SJCRH30 (cell line): ENCODE measurements around the gene TOGARAM1. TPM values are rescaled to one million over a fixed set of nuclear protein-coding genes. Genes with fewer than 3 reads are reported as not detected.
"Not testable (repeated sequence)": the region's sequence is repeated elsewhere in the genome, so short reads cannot be mapped to it uniquely, and the experiment has no call there.

Experiments
- DNase-seq, 2 experiments: peaks; one replicate each; pipeline ENCODE4 v3.0.0-alpha.2; 2015 to 2020
- H3K27ac ChIP-seq: fragments of 250-450 bp; sonication (Bioruptor Pico); 2 replicates; pipeline ENCODE4 v1.5.1; 2020; ENCODE audit warnings: mild to moderate bottlenecking, moderate library complexity
- H3K27me3 ChIP-seq: fragments of 250-450 bp; sonication (Bioruptor Pico); 2 replicates; pipeline ENCODE4 v1.5.1; 2020; ENCODE audit warnings: mild to moderate bottlenecking, moderate library complexity
- H3K36me3 ChIP-seq: fragments of 250-450 bp; sonication (Bioruptor Pico); 2 replicates; pipeline ENCODE4 v1.5.1; 2020; ENCODE audit warnings: mild to moderate bottlenecking, moderate library complexity
- H3K4me1 ChIP-seq: fragments of 250-450 bp; sonication (Bioruptor Pico); 2 replicates; pipeline ENCODE4 v1.5.1; 2020; ENCODE audit warnings: mild to moderate bottlenecking, moderate library complexity
- H3K4me3 ChIP-seq: fragments of 250-450 bp; sonication (Bioruptor Pico); 2 replicates; pipeline ENCODE4 v1.5.1; 2020; ENCODE audit warnings: mild to moderate bottlenecking, moderate library complexity
- H3K9me3 ChIP-seq: fragments of 250-450 bp; sonication (Bioruptor Pico); replicated peaks from 2 replicates; pipeline ENCODE4 v1.5.1; 2020; ENCODE audit warnings: mild to moderate bottlenecking, moderate library complexity
- total RNA-seq: library from RNA; depleted of rRNA; stranded (reverse); fragments of >200 nt; shearing (Covaris generic); gene quantifications from 2 replicates; pipeline ENCODE4 v1.2.3, GENCODE V29; 2014

The TOGARAM1 gene
- total RNA-seq, 1 experiment from 2014 or later = 21.9 TPM

DNA sequence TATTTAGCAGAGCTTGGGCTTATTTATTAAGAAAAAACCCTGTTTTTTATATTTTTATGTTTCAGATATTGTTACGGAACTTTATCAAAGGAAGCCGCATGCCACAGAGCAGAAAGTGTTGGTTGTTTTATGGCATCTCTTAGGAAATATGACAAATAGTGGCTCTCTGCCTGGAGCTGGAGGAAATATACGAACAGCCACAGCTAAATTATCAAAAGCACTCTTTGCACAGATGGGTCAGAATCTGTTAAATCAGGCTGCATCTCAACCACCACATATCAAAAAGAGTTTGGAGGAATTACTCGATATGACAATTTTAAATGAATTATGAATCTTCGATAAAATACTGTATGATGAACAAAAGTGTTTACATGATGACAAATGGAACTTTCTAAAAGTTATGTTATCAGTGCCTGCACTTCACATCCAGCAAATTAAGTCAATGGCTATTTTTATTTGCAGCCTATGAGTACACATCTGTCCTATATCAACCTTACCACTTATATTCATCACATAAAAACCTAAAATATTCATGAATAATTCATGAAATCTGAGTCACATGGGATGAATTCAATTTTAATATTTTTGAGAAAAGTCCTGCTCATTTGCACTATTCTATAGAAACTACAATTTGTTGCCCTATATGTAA is 111.4 kb downstream of the TOGARAM1 start:
- Histone ChIP-seq H3K9me3 (no peaks in the 10 kb centered on the region), H3K36me3 (peaks cover 16% of the 10 kb centered on the region), H3K27ac (no peak overlapping the region), H3K4me3 (no peak overlapping the region), H3K27me3 (no peaks in the 10 kb centered on the region), H3K4me1 (no peaks in the 10 kb centered on the region)
- no peak for DNase-seq

DNA sequence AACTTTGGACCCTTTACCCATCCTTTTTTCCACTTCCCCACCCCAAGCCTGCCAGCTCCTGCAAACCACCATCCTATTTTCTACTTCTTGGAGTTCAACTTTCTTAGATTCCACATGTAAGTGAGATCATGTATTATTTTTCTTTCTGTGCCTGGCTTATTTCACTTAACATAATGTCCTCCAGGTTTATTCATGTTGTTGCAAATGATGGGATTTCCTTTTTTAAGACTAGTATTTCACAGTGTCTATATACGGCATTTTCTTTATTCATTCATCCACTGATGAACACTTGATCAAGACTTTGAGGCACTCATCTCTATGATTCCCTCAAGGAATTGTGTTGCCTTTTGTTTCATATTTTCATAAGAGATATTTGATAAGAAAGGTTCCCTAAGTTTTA is 116.3 kb downstream of the TOGARAM1 start:
- no peaks in the 10 kb centered on the region for H3K9me3 ChIP-seq
- H3K4me1 ChIP-seq = no peaks in the 10 kb centered on the region
- no peak for DNase-seq
- H3K4me3 ChIP-seq = no peak overlapping the region
- no peaks in the 10 kb centered on the region for H3K27me3 ChIP-seq
- peaks cover 2% of the 10 kb centered on the region; the same call in 1 of the 2 replicates for H3K36me3 ChIP-seq
- no peak overlapping the region for H3K27ac ChIP-seq

DNA sequence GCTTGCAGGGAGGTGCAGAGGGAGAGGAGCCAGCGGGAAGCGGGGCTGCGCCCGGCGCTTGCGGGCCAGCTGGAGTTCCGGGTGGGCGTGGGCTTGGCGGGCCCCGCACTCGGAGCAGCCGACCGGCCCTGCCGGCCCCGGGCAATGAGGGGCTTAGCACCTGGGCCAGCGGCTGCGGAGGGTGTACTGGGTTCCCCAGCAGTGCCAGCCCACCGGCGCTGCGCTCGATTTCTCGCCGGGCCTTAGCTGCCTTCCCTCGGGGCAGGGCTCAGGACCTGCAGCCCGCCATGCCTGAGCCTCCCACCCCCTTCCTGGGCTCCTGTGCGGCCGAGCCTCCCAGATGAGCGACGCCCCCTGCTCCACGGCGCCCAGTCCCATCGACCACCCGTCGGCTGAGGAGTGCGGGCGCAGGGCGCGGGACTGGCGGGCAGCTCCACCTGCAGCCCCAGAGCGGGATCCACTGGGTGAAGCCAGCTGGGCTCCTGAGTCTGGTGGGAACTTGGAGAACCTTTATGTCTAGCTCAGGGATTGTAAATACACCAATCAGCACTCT is 118.5 kb downstream of the TOGARAM1 start:
- H3K27me3 ChIP-seq, H3K27ac ChIP-seq, H3K4me1 ChIP-seq, H3K4me3 ChIP-seq, DNase-seq, H3K36me3 ChIP-seq, H3K9me3 ChIP-seq: not testable (repeated sequence)

DNA sequence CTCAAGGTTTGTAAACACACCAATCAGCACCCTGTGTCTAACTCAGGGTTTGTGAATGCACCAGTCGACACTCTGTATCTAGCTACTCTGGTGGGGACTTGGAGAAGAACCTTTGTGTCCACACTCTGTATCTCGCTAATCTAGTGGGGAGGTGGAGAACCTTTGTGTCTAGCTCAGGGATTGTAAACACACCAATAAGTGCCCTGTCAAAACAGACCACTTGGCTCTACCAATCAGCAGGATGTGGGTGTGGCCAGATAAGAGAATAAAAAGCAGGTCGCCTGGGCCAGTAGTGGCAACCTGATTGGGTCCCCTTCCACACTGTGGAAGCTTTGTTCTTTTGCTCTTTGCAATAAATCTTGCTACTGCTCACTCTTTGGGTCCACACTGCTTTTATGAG is 119.1 kb downstream of the TOGARAM1 start:
- H3K27ac ChIP-seq, H3K4me1 ChIP-seq, H3K27me3 ChIP-seq, H3K4me3 ChIP-seq, H3K36me3 ChIP-seq, H3K9me3 ChIP-seq, DNase-seq: not testable (repeated sequence)

DNA sequence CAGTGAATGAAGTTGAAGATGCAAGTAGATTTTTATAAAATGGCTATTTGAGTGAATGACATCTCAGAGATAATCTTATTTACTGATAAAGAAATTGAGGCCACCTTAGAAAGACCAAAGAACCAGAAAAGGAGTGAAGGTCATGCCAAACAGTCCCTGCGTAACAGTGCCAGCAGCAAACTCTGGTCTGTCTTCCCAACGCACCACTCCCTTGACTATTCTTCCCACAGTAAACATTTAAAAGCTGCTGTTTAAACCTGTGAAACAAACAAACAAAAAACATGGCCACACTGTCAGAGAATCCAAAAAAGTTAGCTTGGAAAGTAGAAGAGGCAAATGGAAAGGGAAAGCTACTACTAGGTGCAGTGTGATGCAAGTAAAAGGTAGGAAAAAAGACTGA is 120.4 kb downstream of the TOGARAM1 start:
- Histone ChIP-seq H3K4me1 (peaks cover 4% of the 10 kb centered on the region; the same call in 1 of the 2 replicates), H3K4me3 (no peak overlapping the region), H3K27ac (no peak overlapping the region), H3K9me3 (no peaks in the 10 kb centered on the region), H3K27me3 (no peaks in the 10 kb centered on the region), H3K36me3 (no peaks in the 10 kb centered on the region)
- no peak for DNase-seq

DNA sequence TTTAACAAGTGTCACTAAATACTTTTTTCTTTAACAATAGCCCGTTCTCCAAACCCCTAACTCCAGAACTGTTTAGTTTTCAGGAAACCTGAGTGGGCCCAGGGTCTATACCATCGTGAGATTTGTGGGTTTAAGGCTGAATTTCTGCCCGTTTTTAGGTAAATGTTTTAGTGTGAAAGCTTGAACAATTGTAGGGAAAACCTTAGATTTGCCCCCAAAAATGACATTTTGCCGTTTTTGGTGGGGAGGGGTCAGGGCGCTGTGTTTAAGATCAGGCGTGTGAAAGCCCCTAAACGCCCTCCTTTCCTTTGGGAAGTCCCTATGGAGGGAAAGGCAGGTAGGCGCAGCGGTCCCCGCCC is 121.6 kb downstream of the TOGARAM1 start:
- Histone ChIP-seq H3K27me3 (no peaks in the 10 kb centered on the region), H3K36me3 (0 out of 2 replicates have a peak, but pooled peaks cover 3% of the 10 kb centered on the region), H3K9me3 (no peaks in the 10 kb centered on the region), H3K27ac (no peak overlapping the region), H3K4me1 (peaks cover 4% of the 10 kb centered on the region; the same call in 1 of the 2 replicates), H3K4me3 (peak overlapping the region; percentile 82)
- DNase-seq = no peak

DNA sequence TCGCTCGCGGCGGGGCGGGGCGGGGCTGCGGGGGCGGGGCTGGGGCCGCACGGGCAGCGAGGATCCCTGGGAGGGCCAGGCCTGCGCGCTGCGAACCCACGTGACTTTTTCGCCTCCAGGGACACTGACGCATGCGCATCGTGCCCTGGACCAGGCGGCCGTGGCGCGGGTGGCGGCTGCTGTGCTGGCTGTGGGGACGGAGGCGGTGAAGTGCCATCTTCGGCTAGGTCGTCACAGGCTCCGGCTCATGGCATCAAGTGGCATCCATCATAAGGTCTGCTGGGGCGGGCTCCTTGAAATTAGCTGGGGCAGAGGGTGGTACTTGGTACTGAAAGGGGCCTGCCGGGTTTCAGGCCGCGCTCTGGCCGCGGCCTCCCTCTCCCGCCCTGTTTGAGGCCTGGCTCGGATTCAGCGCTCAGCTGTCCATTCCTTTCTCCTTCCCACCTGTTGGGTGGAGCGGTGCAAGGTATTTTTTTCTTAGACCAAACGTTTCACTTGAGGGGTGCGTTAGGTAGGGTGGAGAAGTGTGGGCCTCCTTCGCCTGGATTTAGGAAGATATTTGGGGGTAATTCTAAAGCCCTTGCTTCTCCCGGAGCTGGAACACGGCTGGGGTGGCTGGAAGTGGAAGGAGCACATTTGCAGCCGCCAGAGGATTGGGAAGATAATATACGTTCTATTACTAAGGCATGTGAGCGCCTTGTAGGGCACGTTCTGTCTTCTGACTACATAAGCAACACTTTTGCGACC is 122.2 kb downstream of the TOGARAM1 start, which contains the start of gene PRPF39:
Gene PRPF39 (plus strand): TSS at position 141 of the 747 bp plus-strand sequence. CDS start 11,124 bp downstream, outside the sequence.
- peak within 1 kb of the TSS; percentile 82 for H3K4me3 ChIP-seq
- H3K27me3 ChIP-seq = no peaks in the 10 kb centered on the region
- DNase-seq = peak; percentile 94 to 97
- H3K27ac ChIP-seq = peak within 1 kb of the TSS; percentile 85
- H3K4me1 ChIP-seq = peaks cover 4% of the 10 kb centered on the region; the same call in 1 of the 2 replicates
- H3K36me3 ChIP-seq = 0 out of 2 replicates have a peak, but pooled peaks cover 3% of the 10 kb centered on the region
- no peaks in the 10 kb centered on the region for H3K9me3 ChIP-seq

DNA sequence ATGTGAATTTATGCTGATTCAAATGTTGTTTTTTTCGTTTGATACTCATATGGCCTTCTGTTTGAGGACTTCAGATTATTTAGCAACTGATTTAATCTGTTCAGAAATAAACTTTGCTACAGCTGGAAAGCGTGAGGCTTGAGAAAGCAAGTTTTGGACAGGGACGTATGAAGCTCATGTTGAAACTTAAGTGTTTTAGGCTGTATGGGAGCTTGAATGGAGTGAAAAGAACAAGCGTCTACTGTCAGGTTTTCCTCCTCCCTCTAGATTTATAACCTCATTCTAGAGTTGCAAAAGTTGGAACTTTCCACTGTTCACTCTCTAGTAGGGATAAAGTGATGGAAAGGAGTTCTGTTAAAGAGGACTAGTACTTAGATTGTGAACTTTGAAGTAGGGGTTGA is 123.0 kb downstream of the TOGARAM1 start:
- peak in 1 of 2 experiments; percentile 34 for DNase-seq
- H3K27ac ChIP-seq = peak overlapping the region; percentile 85

DNA sequence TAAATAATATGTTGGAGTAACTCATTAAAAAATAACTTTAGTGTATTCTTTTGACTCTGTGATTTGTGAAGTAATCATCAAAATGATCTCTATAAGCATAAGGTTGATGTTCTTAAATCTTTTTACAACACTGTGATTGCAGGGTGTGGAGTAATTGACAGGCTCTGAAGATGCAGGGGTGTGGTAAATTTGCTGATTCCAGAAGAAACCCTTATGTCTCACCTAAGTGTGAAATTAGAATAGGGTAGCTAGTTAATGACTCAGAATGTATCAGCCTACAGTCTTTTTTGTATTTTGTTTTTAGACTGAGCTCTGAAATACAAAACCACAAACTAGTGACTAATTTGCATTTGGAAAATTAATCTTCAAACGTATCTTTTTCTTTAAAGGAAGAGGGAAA is 127.8 kb downstream of the TOGARAM1 start:
- no peak for DNase-seq
- peaks cover 26% of the 10 kb centered on the region for H3K36me3 ChIP-seq
- H3K9me3 ChIP-seq = no peaks in the 10 kb centered on the region
- no peaks in the 10 kb centered on the region for H3K27me3 ChIP-seq
- H3K4me3 ChIP-seq = no peak overlapping the region
- no peak overlapping the region for H3K27ac ChIP-seq
- H3K4me1 ChIP-seq = peaks cover 4% of the 10 kb centered on the region; the same call in 1 of the 2 replicates

More for the DNA sequence above, 123.0 kb downstream of the TOGARAM1 start:
- Histone ChIP-seq H3K4me3 (peak overlapping the region; percentile 82), H3K36me3 (0 out of 2 replicates have a peak, but pooled peaks cover 3% of the 10 kb centered on the region), H3K4me1 (peaks cover 4% of the 10 kb centered on the region; the same call in 1 of the 2 replicates), H3K9me3 (no peaks in the 10 kb centered on the region), H3K27me3 (no peaks in the 10 kb centered on the region)

DNA sequence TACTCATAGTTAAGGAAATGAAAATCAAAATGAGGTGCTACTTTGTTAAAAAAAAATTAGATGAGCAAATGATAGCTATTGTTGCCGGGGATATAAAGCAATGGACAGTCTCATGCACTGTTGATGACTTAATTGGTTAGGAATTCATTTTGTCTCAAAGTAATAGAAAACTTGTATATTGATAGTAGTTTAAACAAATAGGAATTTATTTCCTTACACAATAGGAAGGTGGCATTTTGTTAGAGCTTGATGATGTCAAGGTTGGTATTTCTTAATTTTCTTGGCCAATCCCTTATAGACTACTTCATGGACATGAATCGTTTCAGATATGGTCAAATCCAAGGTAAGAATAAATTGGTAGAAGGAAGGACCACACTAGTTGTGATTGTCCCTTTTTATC is 129.7 kb downstream of the TOGARAM1 start:
- peaks cover 44% of the 10 kb centered on the region for H3K36me3 ChIP-seq
- no peak overlapping the region for H3K27ac ChIP-seq
- no peaks in the 10 kb centered on the region for H3K9me3 ChIP-seq
- H3K4me3 ChIP-seq = no peak overlapping the region
- H3K27me3 ChIP-seq = no peaks in the 10 kb centered on the region
- no peaks in the 10 kb centered on the region; the same call in 1 of the 2 replicates for H3K4me1 ChIP-seq
- DNase-seq = no peak

DNA sequence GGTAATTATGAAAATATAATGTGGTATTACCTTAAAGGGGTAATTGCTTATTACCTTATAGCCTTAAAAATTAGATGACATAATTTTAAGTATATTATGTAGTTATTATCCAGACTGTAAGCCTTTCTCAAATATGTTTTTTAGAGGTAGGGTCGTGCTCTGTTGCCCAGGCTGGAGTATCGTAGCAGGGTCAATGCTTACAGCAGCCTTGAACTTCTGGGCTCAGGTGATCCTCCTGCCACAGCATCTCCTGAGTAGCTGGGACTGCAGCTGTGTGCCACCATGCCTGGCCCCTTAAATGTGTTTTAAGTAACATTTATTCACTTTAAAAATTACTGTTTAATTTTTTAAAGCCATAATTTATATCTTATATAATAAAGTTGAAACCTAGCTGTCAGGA is 132.3 kb downstream of the TOGARAM1 start:
- H3K27ac ChIP-seq = no peak overlapping the region
- no peaks in the 10 kb centered on the region for H3K27me3 ChIP-seq
- no peaks in the 10 kb centered on the region for H3K9me3 ChIP-seq
- no peak for DNase-seq
- H3K4me1 ChIP-seq = no peaks in the 10 kb centered on the region; the same call in 1 of the 2 replicates
- H3K36me3 ChIP-seq = peaks cover 63% of the 10 kb centered on the region
- no peak overlapping the region for H3K4me3 ChIP-seq

DNA sequence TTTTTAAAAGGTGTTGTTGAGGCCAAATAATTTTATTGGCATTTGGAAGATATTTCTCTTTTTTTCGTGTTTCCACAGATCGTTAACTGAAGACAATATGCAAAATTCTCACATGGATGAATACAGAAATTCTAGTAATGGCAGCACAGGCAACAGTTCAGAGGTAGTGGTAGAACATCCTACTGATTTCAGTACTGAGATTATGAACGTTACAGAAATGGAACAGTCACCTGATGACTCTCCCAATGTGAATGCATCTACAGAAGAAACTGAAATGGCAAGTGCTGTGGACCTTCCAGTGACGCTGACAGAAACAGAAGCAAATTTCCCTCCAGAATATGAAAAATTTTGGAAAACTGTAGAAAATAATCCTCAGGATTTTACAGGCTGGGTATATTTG is 133.2 kb downstream of the TOGARAM1 start:
- Histone ChIP-seq H3K4me1 (no peaks in the 10 kb centered on the region; the same call in 1 of the 2 replicates), H3K27me3 (no peaks in the 10 kb centered on the region), H3K36me3 (peaks cover 69% of the 10 kb centered on the region), H3K9me3 (no peaks in the 10 kb centered on the region), H3K27ac (no peak overlapping the region), H3K4me3 (no peak overlapping the region)
- no peak for DNase-seq

DNA sequence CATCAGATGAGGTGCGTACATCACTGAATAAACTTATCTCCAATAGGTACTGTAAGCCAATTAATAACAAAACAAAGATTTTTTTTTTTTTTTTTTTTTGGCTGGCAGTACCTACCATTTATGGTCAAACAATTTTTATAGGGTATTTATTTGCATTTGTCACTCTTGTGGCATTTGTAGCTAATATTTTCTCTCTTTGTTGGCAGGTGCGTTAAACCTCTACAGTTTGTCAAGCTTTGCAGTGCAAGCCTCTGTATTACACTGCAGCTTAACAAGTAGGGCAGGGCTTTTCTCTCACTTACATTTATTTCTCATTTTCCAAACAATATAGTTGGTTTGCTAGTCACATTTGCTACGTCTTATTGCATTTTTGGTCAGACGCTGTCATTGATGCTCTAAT is 134.2 kb downstream of the TOGARAM1 start:
- Histone ChIP-seq H3K4me1 (no peaks in the 10 kb centered on the region), H3K36me3 (peaks cover 80% of the 10 kb centered on the region), H3K9me3 (no peaks in the 10 kb centered on the region), H3K27ac (no peak overlapping the region), H3K27me3 (no peaks in the 10 kb centered on the region), H3K4me3 (no peak overlapping the region)
- DNase-seq = no peak

DNA sequence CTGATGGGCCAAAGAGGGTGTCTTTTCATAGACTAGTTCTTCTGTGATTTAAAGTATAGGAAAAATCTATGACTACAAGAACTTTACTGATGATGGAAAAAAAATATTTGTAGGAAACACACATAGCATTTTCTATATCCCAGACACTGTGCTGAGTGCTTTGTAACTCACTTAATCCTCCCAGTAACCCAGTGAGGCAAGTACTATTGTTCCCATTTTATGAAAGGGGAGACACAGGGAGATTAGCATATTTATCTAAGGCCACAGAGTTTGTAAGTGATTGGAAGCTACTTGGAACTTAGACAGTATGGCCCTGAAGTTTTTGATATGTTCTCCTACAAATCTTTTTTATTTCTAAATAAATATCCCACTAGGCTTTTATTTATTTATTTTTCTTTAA is 141.8 kb downstream of the TOGARAM1 start:
- Histone ChIP-seq H3K36me3 (peaks cover 88% of the 10 kb centered on the region), H3K4me3 (no peak overlapping the region), H3K27me3 (no peaks in the 10 kb centered on the region), H3K4me1 (no peaks in the 10 kb centered on the region; the same call in 1 of the 2 replicates), H3K9me3 (no peaks in the 10 kb centered on the region), H3K27ac (no peak overlapping the region)
- DNase-seq = no peak

DNA sequence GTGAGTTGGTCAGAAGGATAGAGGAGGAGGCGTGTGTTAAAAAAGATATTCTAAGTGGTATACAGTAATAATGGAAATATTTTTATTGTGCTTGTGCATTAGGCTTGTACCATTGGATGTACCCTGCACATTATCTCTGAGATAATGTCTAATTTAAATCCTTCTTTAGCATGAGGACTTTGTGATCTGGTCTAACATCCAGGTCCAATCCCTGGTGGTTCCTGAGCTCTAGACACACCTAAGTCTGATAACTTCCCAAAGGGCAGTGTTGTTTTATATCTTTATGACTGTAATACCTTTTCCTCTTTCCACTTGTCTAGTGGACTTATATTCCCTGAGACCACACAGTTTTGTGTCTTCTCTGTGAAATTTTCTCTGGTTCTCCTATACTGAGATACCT is 142.6 kb downstream of the TOGARAM1 start:
- Histone ChIP-seq H3K36me3 (peaks cover 92% of the 10 kb centered on the region), H3K4me1 (no peaks in the 10 kb centered on the region; the same call in 1 of the 2 replicates)

More for the DNA sequence above, 142.6 kb downstream of the TOGARAM1 start:
- no peaks in the 10 kb centered on the region for H3K9me3 ChIP-seq
- no peak overlapping the region for H3K4me3 ChIP-seq
- H3K27ac ChIP-seq = no peak overlapping the region
- no peak for DNase-seq
- H3K27me3 ChIP-seq = no peaks in the 10 kb centered on the region
